DND-41 (cell line): Measurements from ENCODE around the gene TMEM236.

Source experiments
- CTCF ChIP-seq: IDR thresholded peaks from 2 replicates; pipeline ENCODE4 v1.5.1; 2012; ENCODE audit warnings: borderline replicate concordance, low read length, moderate library complexity, mild to moderate bottlenecking; ENCODE audit not compliant: poor library complexity, severe bottlenecking; ENCODE audit errors: extremely low read depth
- EZH2 ChIP-seq: IDR thresholded peaks from 3 replicates; pipeline ENCODE4 v1.6.1; 2012; ENCODE audit warnings: borderline replicate concordance, low read depth, mild to moderate bottlenecking, moderate library complexity, low read length, inconsistent platforms; ENCODE audit not compliant: severe bottlenecking

- TF ChIP-seq CTCF (no peak), EZH2 (no peak)
These were observed 11.3 kb upstream of the TMEM236 start for GRCh38 chr10:17740668-17741067.
